OCI-LY7 (cell line): Measurements from ENCODE around the gene DERA. TPM values are rescaled to one million over a fixed set of nuclear protein-coding genes. Genes with fewer than 3 reads are reported as not detected.

Experiments used
- BruUV-seq: library from RNA; stranded (reverse); fragments of 400-500 nt; replicated peaks from 2 replicates; lab custom pipeline; 2021; lab: Mats Ljungman, UMichigan
- CTCF ChIA-PET: fragments of 300-600 bp; sonication (Branson Sonifier 250); formaldehyde crosslinking; loops from one replicate; lab custom pipeline; 2022; ENCODE audit warnings: antibody characterized with exemption; ENCODE audit not compliant: unreplicated experiment; lab: Charles Lee
- POLR2A ChIA-PET: fragments of 300-600 bp; sonication (Branson Sonifier 250); formaldehyde crosslinking; loops from one replicate; lab custom pipeline; 2022; ENCODE audit warnings: antibody characterized with exemption; lab: Charles Lee
- DNase-seq: peaks from one replicate; pipeline ENCODE4 v3.0.0-alpha.2; 2015; ENCODE audit warnings: low spot score
- H2AFZ ChIP-seq: fragments of 200-600 bp; sonication (generic), shearing (Covaris generic); 2 replicates; pipeline ENCODE4 v1.6.1; 2014; ENCODE audit warnings: mild to moderate bottlenecking, antibody characterized with exemption, low read length, moderate library complexity
- H3K27ac ChIP-seq: fragments of 200-600 bp; sonication (generic); 2 replicates; pipeline ENCODE4 v1.5.1; 2014; ENCODE audit warnings: mixed run types, low read depth, mild to moderate bottlenecking, moderate library complexity, low read length, inconsistent platforms; ENCODE audit not compliant: poor library complexity, severe bottlenecking
- H3K36me3 ChIP-seq: fragments of 200-600 bp; sonication (generic); 2 replicates; pipeline ENCODE4 v1.6.1; 2014; ENCODE audit warnings: mild to moderate bottlenecking, antibody characterized with exemption, low read length, moderate library complexity, mixed read lengths; ENCODE audit not compliant: insufficient read depth
- H3K4me1 ChIP-seq: fragments of 200-600 bp; sonication (generic); 2 replicates; pipeline ENCODE4 v1.5.1; 2014; ENCODE audit warnings: mild to moderate bottlenecking, low read length; ENCODE audit not compliant: insufficient read depth, poor library complexity, severe bottlenecking
- H3K4me2 ChIP-seq: fragments of 200-600 bp; sonication (generic); 2 replicates; pipeline ENCODE4 v1.6.1; 2014; ENCODE audit warnings: mild to moderate bottlenecking, low read length
- H3K4me3 ChIP-seq: fragments of 200-600 bp; sonication (generic); 2 replicates; pipeline ENCODE4 v1.5.1; 2014; ENCODE audit warnings: mild to moderate bottlenecking, low read depth, low read length; ENCODE audit not compliant: poor library complexity, severe bottlenecking
- H3K79me2 ChIP-seq: fragments of 200-600 bp; sonication (generic); 2 replicates; pipeline ENCODE4 v1.6.1; 2016; ENCODE audit warnings: low read depth, mild to moderate bottlenecking, low read length, moderate library complexity, mixed read lengths; ENCODE audit not compliant: insufficient read depth
- H3K9me2 ChIP-seq: fragments of 200-600 bp; sonication (generic); 2 replicates; pipeline ENCODE4 v1.6.1; 2016; ENCODE audit warnings: mild to moderate bottlenecking, low read length, mixed read lengths; ENCODE audit not compliant: insufficient read depth
- H3K9me3 ChIP-seq: fragments of 200-600 bp; sonication (generic); 2 replicates; pipeline ENCODE4 v1.6.1; 2014; ENCODE audit warnings: mild to moderate bottlenecking, mixed run types, low read length, mixed read lengths
- H4K20me1 ChIP-seq: fragments of 200-600 bp; sonication (generic); 2 replicates; pipeline ENCODE4 v1.6.1; 2014; ENCODE audit warnings: mild to moderate bottlenecking, antibody characterized with exemption, low read length, moderate library complexity, mixed read lengths; ENCODE audit not compliant: insufficient read depth
- EZH2phosphoT487 ChIP-seq: fragments of 200-600 bp; sonication (generic); IDR thresholded peaks from 2 replicates; pipeline ENCODE4 v1.6.1; 2018; ENCODE audit warnings: low read depth, borderline replicate concordance, mild to moderate bottlenecking, mixed run types, antibody characterized with exemption, low read length, moderate library complexity, mixed read lengths
- intact Hi-C: fragments of 100-400 bp; cut with micrococcal nuclease; formaldehyde crosslinking; loops from one replicate; pipeline ENCODE4 v1.10.0; 2022; ENCODE audit not compliant: unreplicated experiment
- total RNA-seq, 2 experiments: library from RNA; depleted of rRNA in 1 of 2; stranded (reverse); fragments of >200 nt in 1 of 2; shearing (Covaris generic) in 1 of 2; gene quantifications; 2 replicates each; pipeline ENCODE4 v1.2.3, GENCODE V29; 2014 to 2022
- TF ChIP-seq, protein P1 (sequence below): fragments of 200-600 bp; sonication (generic); conservative IDR thresholded peaks from 2 replicates; pipeline ENCODE4 v1.5.1; 2014; ENCODE audit warnings: mild to moderate bottlenecking, antibody characterized with exemption, low read length, moderate library complexity, mixed read lengths

The DERA gene
- total RNA-seq, 2 experiments from 2014 or later, result 68.6 to 87.2 TPM

DNA sequence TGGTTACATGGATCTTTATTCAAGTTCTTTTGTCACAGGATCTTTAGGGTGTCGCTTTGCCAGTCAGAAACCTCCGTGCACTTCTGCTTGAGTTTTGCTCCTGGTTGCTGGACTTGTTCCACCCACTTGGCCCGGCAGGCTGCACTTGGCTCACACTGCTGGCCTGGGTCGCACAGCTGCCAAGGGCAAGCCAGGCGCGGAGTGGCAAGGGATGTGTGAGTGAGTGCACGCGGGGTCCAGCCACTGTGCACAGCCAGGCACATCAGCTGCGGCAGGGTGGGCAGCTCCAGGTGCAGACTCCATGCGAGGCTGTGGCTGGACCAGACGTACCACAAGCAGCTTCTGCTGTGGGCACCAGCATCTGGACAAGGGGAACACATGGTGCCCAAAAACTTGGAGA, 76.6 kb downstream of the DERA start:
- BruUV-seq, result no TSS peak
- CTCF ChIA-PET, result no interaction called here

DNA sequence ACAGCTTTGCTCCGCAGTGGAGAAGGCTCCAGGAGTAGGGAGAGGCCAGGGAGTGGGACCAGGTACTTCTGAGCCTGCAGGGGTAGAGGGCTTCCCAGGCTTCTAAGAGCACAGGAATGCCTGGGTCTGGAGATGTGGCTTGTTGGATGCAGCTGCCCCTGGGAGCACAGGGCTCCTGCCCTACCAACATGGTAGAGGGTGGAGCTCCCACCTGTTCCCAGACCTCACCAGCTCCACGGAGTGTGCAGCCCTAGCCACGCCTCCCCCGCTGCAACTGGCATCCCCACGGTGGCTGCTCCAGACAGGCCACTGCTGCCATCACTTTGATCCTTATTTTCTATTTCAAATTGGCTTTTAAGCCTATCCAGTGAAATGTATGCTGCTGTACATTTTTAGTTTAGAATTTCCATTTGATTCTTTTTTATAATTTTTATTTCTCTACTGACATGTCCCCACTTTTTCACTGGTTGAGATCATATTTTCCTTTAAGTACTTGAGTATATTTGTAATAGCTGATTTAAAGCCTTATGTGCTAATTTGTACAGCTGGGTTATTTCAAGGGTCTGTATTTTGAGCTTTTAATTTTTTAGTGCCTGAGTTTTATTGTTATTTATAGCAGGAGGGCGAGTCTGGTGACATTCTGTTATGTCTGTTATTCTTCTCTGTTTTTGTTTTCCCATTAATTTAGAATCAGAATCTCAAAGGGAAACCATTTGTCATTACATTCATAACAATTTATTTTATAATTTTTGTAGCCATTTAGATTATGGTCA, 78.0 kb downstream of the DERA start:
- TF ChIP-seq EZH2phosphoT487, result no peak
- TF ChIP-seq, protein P1, sequence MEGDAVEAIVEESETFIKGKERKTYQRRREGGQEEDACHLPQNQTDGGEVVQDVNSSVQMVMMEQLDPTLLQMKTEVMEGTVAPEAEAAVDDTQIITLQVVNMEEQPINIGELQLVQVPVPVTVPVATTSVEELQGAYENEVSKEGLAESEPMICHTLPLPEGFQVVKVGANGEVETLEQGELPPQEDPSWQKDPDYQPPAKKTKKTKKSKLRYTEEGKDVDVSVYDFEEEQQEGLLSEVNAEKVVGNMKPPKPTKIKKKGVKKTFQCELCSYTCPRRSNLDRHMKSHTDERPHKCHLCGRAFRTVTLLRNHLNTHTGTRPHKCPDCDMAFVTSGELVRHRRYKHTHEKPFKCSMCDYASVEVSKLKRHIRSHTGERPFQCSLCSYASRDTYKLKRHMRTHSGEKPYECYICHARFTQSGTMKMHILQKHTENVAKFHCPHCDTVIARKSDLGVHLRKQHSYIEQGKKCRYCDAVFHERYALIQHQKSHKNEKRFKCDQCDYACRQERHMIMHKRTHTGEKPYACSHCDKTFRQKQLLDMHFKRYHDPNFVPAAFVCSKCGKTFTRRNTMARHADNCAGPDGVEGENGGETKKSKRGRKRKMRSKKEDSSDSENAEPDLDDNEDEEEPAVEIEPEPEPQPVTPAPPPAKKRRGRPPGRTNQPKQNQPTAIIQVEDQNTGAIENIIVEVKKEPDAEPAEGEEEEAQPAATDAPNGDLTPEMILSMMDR, result no peak

More for the DNA sequence above, 76.6 kb downstream of the DERA start:
- intact Hi-C loops, result loop anchor here (5.0 kb wide), 2 partner anchors 360 to 620 kb away; partner anchors contain the start of genes LMO3 and MGST1
- Histone ChIP-seq H4K20me1 (no peaks in the 10 kb centered on the region), H3K4me2 (peak overlapping the region; percentile 69), H3K36me3 (peaks cover 72% of the 10 kb centered on the region), H3K27ac (peak overlapping the region; percentile 87), H3K9me2 (no peaks in the 10 kb centered on the region), H3K79me2 (peaks cover 77% of the 10 kb centered on the region), H3K4me1 (peaks cover 47% of the 10 kb centered on the region), H3K9me3 (peaks cover 47% of the 10 kb centered on the region; the same call in 1 of the 2 replicates), H3K4me3 (peak overlapping the region; percentile 78), H2AFZ (no peak overlapping the region)
- no peak for DNase-seq
- POLR2A ChIA-PET, result interaction anchor here (0.9 to 1.1 kb wide), 3 partner anchors 15 to 122 kb away, joined by 3 read pairs; no protein-coding TSS in a partner anchor
- TF ChIP-seq, protein P1, result no peak
- no peak for TF ChIP-seq EZH2phosphoT487

More for the DNA sequence above, 78.0 kb downstream of the DERA start:
- no TSS peak for BruUV-seq
- Histone ChIP-seq H3K36me3 (peaks cover 73% of the 10 kb centered on the region), H3K79me2 (peaks cover 91% of the 10 kb centered on the region), H3K4me2 (peak overlapping the region; percentile 0; the same call in 1 of the 2 replicates), H3K27ac (no peak overlapping the region), H3K9me2 (no peaks in the 10 kb centered on the region), H2AFZ (no peak overlapping the region), H3K9me3 (peaks cover 47% of the 10 kb centered on the region; the same call in 1 of the 2 replicates), H3K4me1 (peaks cover 38% of the 10 kb centered on the region), H3K4me3 (peak overlapping the region; percentile 7), H4K20me1 (no peaks in the 10 kb centered on the region)
- ChIA-PET POLR2A (interaction anchor here (0.6 to 1.1 kb wide), 3 partner anchors 9 to 367 kb away, joined by 3 to 6 read pairs (median 3); no protein-coding TSS in a partner anchor), CTCF (no interaction called here)
- intact Hi-C loops, result loop anchor here (5.0 kb wide), 2 partner anchors 358 to 618 kb away; partner anchors contain the start of genes LMO3 and MGST1
- no peak for DNase-seq
